Upper lobe of left lung (tissue), 4 donors: ENCODE measurements around the gene EVC2.

Experiments used
- CTCF ChIP-seq, 6 experiments: fragments of 450-650 bp in 4 of 6; fragments of 200-600 bp in 2 of 6; sonication (generic) in 2 of 6; IDR thresholded peaks; one replicate each; pipeline ENCODE4 v1.5.1; 2016 to 2019; ENCODE audit warnings: antibody characterized with exemption in 6 of 6
- EP300 ChIP-seq, 4 donors: sonication (generic); formaldehyde crosslinking; IDR thresholded peaks; one replicate each; pipeline ENCODE4 v1.5.1; 2017; ENCODE audit warnings: antibody characterized with exemption in 4 of 4, control low read depth in 2 of 4
- POLR2AphosphoS5 ChIP-seq, 2 donors: sonication (generic); formaldehyde crosslinking; IDR thresholded peaks; one replicate each; pipeline ENCODE4 v1.5.1; 2017; ENCODE audit warnings: antibody characterized with exemption in 2 of 2

GRCh38 chr4:5724377-5724776 lies 16.0 kb upstream of the EVC2 start:
- TF ChIP-seq CTCF (IDR thresholded peaks at IDR 0.05) (no peak), POLR2AphosphoS5 (IDR thresholded peaks at IDR 0.05) (no peak), EP300 (IDR thresholded peaks at IDR 0.05) (no peak)
